NB4 (cell line): ENCODE results near the gene DYDC1.

Experiments
- CTCF ChIP-seq: IDR thresholded peaks from one replicate; pipeline ENCODE4 v1.5.1; 2012; ENCODE audit warnings: low read depth, low read length
- POLR2A ChIP-seq: IDR thresholded peaks from 2 replicates; pipeline ENCODE4 v1.6.1; 2011; ENCODE audit warnings: mild to moderate bottlenecking; ENCODE audit not compliant: insufficient read length; ENCODE audit errors: extremely low read depth

GRCh38 chr10:80290474-80291220, 65.9 kb downstream of the DYDC1 start:
- no peak for TF ChIP-seq CTCF
- no peak for TF ChIP-seq POLR2A
